HepG2 (cell line): ENCODE results near the gene WNT3. TPM values are rescaled to one million over a fixed set of nuclear protein-coding genes. Genes with fewer than 3 reads are reported as not detected.

Source experiments
- HOMEZ ChIP-seq: IDR thresholded peaks from 2 replicates; pipeline ENCODE4 v1.6.1; 2016; ENCODE audit warnings: low read depth
- MTA1 ChIP-seq: sonication (generic); formaldehyde crosslinking; IDR thresholded peaks from 2 replicates; pipeline ENCODE4 v1.4.0; 2020; ENCODE audit warnings: missing genetic modification reagents, mild to moderate bottlenecking, borderline replicate concordance
- NFATC3 ChIP-seq: sonication (generic); formaldehyde crosslinking; IDR thresholded peaks from 2 replicates; pipeline ENCODE4 v1.5.1; 2020; ENCODE audit warnings: mild to moderate bottlenecking, missing genetic modification reagents
- ZNF543 ChIP-seq: sonication (generic); formaldehyde crosslinking; IDR thresholded peaks from 2 replicates; pipeline ENCODE4 v1.4.0; 2020; ENCODE audit warnings: mild to moderate bottlenecking, missing genetic modification reagents
- ZNF552 ChIP-seq: sonication (generic); formaldehyde crosslinking; IDR thresholded peaks from 2 replicates; pipeline ENCODE4 v1.9.0; 2022; ENCODE audit warnings: missing genetic modification reagents, mild to moderate bottlenecking, borderline replicate concordance
- polyA plus RNA-seq, 8 experiments: library from polyadenylated mRNA; depleted of rRNA in 3 of 8; stranded (reverse) in 7 of 8; unstranded in 1 of 8; fragments of >200 nt; fragmentation: Illumina TruSeq in 4 of 8; extraction: Trizol in 4 of 8; gene quantifications; 2 replicates each; pipeline versions ENCODE4 v1.2.1 to v1.2.3, GENCODE V29; 2011 to 2016; ENCODE audit warnings: low read depth in 4 of 8, missing spikeins in 1 of 8, mixed read lengths in 1 of 8; ENCODE audit not compliant: insufficient read depth in 1 of 8
- total RNA-seq, 5 experiments: library from RNA; depleted of rRNA; stranded (reverse); fragments of >200 nt; fragmentation: Illumina TruSeq; extraction: Trizol; gene quantifications; 2 replicates each; pipeline ENCODE4 v1.2.3, GENCODE V29; 2016; ENCODE audit warnings: low read depth in 1 of 5
- TF ChIP-seq, protein P1 (sequence below): fragments of 450-650 bp; IDR thresholded peaks from 2 replicates; pipeline ENCODE4 v1.6.1; 2016
- TF ChIP-seq, protein P2 (sequence below): sonication (generic); formaldehyde crosslinking; IDR thresholded peaks from 2 replicates; pipeline ENCODE4 v1.4.0; 2020; ENCODE audit warnings: low read depth, missing genetic modification reagents
- TF ChIP-seq, protein P3 (sequence below): sonication (generic); formaldehyde crosslinking; IDR thresholded peaks from 2 replicates; pipeline ENCODE4 v1.4.0; 2020; ENCODE audit warnings: missing genetic modification reagents
- TF ChIP-seq, protein P4 (sequence below): IDR thresholded peaks from 2 replicates; pipeline ENCODE4 v1.4.0; 2020; ENCODE audit warnings: mild to moderate bottlenecking, missing genetic modification reagents
- TF ChIP-seq, protein P5 (sequence below): IDR thresholded peaks from 2 replicates; pipeline ENCODE4 v1.6.1; 2016; ENCODE audit warnings: mild to moderate bottlenecking, missing biosample characterization, missing genetic modification reagents

Gene WNT3
- total and polyA plus RNA-seq, 2 of the 13 experiments (the other 11 are each of a cell fraction or from before 2014, with no cell fraction given) = 8.5 to 10.3 TPM

DNA sequence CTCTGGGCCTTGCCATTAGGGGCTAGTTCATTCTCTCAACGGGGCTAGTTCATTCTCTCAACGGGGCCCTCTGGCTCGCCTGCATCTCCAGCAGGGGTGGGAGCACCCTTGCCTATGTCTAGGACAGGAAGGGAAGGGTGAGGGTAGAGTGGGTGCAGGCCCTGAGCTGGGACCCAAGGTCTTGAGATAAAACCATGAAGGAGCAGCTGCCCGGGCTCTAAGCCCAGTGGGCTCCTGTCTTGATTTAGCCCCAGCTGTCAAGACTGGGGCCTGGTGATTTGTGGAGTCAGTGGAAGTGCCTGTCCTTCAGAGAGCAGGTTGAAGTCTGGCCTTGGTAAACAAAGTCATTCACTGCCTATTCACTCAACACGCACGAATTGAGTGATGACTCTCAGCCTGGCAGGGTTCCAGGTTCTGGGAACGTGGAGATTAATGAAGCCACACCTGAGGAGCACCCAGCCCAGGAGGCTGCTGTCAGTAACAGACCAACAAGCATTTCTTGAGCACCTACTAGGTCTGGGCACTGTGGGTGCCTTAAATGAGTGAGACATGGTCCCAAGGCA is 35.4 kb downstream of the WNT3 start (continued):
- TF ChIP-seq, protein P1, sequence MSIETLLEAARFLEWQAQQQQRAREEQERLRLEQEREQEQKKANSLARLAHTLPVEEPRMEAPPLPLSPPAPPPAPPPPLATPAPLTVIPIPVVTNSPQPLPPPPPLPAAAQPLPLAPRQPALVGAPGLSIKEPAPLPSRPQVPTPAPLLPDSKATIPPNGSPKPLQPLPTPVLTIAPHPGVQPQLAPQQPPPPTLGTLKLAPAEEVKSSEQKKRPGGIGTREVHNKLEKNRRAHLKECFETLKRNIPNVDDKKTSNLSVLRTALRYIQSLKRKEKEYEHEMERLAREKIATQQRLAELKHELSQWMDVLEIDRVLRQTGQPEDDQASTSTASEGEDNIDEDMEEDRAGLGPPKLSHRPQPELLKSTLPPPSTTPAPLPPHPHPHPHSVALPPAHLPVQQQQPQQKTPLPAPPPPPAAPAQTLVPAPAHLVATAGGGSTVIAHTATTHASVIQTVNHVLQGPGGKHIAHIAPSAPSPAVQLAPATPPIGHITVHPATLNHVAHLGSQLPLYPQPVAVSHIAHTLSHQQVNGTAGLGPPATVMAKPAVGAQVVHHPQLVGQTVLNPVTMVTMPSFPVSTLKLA = no peak
- TF ChIP-seq ZNF552 (CRISPR knock-in tag) (no peak), ZNF543 (peak; percentile 3; the same call in 1 of the 2 replicates), HOMEZ (CRISPR knock-in tag) (0 out of 2 replicates have a peak, but pooled peaks have one; percentile 30), NFATC3 (CRISPR knock-in tag) (no peak), MTA1 (CRISPR knock-in tag) (no peak; the same call in 1 of the 2 replicates)
- TF ChIP-seq, protein P2, sequence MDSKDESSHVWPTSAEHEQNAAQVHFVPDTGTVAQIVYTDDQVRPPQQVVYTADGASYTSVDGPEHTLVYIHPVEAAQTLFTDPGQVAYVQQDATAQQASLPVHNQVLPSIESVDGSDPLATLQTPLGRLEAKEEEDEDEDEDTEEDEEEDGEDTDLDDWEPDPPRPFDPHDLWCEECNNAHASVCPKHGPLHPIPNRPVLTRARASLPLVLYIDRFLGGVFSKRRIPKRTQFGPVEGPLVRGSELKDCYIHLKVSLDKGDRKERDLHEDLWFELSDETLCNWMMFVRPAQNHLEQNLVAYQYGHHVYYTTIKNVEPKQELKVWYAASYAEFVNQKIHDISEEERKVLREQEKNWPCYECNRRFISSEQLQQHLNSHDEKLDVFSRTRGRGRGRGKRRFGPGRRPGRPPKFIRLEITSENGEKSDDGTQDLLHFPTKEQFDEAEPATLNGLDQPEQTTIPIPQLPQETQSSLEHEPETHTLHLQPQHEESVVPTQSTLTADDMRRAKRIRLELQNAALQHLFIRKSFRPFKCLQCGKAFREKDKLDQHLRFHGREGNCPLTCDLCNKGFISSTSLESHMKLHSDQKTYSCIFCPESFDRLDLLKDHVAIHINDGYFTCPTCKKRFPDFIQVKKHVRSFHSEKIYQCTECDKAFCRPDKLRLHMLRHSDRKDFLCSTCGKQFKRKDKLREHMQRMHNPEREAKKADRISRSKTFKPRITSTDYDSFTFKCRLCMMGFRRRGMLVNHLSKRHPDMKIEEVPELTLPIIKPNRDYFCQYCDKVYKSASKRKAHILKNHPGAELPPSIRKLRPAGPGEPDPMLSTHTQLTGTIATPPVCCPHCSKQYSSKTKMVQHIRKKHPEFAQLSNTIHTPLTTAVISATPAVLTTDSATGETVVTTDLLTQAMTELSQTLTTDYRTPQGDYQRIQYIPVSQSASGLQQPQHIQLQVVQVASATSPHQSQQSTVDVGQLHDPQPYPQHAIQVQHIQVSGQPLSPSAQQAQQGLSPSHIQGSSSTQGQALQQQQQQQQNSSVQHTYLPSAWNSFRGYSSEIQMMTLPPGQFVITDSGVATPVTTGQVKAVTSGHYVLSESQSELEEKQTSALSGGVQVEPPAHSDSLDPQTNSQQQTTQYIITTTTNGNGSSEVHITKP = peak; percentile 41; the same call in 1 of the 2 replicates
- TF ChIP-seq, protein P3, sequence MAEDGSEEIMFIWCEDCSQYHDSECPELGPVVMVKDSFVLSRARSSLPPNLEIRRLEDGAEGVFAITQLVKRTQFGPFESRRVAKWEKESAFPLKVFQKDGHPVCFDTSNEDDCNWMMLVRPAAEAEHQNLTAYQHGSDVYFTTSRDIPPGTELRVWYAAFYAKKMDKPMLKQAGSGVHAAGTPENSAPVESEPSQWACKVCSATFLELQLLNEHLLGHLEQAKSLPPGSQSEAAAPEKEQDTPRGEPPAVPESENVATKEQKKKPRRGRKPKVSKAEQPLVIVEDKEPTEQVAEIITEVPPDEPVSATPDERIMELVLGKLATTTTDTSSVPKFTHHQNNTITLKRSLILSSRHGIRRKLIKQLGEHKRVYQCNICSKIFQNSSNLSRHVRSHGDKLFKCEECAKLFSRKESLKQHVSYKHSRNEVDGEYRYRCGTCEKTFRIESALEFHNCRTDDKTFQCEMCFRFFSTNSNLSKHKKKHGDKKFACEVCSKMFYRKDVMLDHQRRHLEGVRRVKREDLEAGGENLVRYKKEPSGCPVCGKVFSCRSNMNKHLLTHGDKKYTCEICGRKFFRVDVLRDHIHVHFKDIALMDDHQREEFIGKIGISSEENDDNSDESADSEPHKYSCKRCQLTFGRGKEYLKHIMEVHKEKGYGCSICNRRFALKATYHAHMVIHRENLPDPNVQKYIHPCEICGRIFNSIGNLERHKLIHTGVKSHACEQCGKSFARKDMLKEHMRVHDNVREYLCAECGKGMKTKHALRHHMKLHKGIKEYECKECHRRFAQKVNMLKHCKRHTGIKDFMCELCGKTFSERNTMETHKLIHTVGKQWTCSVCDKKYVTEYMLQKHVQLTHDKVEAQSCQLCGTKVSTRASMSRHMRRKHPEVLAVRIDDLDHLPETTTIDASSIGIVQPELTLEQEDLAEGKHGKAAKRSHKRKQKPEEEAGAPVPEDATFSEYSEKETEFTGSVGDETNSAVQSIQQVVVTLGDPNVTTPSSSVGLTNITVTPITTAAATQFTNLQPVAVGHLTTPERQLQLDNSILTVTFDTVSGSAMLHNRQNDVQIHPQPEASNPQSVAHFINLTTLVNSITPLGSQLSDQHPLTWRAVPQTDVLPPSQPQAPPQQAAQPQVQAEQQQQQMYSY (CRISPR knock-in tag) = no peak
- TF ChIP-seq, protein P4, sequence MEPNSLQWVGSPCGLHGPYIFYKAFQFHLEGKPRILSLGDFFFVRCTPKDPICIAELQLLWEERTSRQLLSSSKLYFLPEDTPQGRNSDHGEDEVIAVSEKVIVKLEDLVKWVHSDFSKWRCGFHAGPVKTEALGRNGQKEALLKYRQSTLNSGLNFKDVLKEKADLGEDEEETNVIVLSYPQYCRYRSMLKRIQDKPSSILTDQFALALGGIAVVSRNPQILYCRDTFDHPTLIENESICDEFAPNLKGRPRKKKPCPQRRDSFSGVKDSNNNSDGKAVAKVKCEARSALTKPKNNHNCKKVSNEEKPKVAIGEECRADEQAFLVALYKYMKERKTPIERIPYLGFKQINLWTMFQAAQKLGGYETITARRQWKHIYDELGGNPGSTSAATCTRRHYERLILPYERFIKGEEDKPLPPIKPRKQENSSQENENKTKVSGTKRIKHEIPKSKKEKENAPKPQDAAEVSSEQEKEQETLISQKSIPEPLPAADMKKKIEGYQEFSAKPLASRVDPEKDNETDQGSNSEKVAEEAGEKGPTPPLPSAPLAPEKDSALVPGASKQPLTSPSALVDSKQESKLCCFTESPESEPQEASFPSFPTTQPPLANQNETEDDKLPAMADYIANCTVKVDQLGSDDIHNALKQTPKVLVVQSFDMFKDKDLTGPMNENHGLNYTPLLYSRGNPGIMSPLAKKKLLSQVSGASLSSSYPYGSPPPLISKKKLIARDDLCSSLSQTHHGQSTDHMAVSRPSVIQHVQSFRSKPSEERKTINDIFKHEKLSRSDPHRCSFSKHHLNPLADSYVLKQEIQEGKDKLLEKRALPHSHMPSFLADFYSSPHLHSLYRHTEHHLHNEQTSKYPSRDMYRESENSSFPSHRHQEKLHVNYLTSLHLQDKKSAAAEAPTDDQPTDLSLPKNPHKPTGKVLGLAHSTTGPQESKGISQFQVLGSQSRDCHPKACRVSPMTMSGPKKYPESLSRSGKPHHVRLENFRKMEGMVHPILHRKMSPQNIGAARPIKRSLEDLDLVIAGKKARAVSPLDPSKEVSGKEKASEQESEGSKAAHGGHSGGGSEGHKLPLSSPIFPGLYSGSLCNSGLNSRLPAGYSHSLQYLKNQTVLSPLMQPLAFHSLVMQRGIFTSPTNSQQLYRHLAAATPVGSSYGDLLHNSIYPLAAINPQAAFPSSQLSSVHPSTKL (CRISPR knock-in tag) = peak; percentile 84
- TF ChIP-seq, protein P5, sequence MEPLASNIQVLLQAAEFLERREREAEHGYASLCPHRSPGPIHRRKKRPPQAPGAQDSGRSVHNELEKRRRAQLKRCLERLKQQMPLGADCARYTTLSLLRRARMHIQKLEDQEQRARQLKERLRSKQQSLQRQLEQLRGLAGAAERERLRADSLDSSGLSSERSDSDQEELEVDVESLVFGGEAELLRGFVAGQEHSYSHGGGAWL (CRISPR knock-in tag) = no peak
